NB4 (cell line): Measurements from ENCODE around the gene CREBL2.

ENCODE experiments used
- DNase-seq: peaks from one replicate; pipeline ENCODE4 v3.0.0; 2010; ENCODE audit warnings: low read depth
- H3K4me3 ChIP-seq: one replicate; pipeline ENCODE4 v1.5.1; 2011; ENCODE audit warnings: mild to moderate bottlenecking, low read depth, low read length, moderate library complexity
- CTCF ChIP-seq: IDR thresholded peaks from one replicate; pipeline ENCODE4 v1.5.1; 2012; ENCODE audit warnings: low read depth, low read length
- MYC ChIP-seq: IDR thresholded peaks from 2 replicates; pipeline ENCODE4 v1.6.1; 2011; ENCODE audit warnings: low read depth, low read length
- POLR2A ChIP-seq: IDR thresholded peaks from 2 replicates; pipeline ENCODE4 v1.6.1; 2011; ENCODE audit warnings: mild to moderate bottlenecking; ENCODE audit not compliant: insufficient read length; ENCODE audit errors: extremely low read depth
- TF ChIP-seq, protein P1 (sequence below): IDR thresholded peaks from 2 replicates; pipeline ENCODE4 v1.6.1; 2011; ENCODE audit warnings: low read depth, low read length

The CREBL2 gene

DNA sequence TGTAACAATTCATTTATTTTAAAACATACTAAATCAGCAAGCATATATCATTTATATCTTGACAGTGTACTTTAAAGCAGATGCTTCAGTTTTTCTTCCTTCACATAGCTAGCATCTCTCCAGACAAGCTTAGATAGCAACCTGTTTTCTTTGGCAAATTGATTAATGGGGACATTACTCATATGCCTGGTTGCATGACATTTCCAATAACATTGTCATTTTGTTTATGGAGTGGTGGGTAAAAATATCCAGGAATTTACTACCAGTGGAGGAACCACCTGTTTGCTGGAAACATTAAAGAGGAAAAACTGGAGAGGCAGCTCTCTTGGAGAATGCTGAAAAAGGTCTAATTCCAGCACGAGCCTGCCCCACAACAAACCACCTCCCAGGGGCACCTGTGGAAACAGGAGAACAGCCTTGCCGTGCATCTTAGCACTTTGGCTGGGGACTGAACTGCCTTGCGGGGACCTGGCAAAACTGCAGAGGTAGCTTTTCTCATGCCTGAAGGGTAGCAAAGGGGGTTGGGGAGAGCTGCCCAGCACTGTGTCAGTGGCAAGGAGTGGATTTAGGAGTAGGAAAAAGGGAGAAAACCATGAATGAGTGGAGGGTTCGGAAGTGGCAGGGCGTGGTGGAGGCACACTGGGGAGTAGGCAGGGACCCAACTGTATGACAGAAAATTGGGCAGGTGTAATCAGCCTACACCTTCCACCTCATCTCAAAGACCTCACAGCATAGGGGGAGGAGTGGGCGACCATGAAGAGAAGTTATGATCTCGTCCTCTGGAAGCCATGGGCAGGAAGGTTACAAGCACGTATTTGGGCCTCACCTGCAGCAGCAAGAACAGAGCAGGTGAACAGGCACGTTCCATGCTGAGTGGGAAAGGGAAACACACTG lies 11.7 kb upstream of the CREBL2 start:
- no peak for DNase-seq
- TF ChIP-seq CTCF (no peak), POLR2A (no peak), MYC (no peak)
- TF ChIP-seq, protein P1, sequence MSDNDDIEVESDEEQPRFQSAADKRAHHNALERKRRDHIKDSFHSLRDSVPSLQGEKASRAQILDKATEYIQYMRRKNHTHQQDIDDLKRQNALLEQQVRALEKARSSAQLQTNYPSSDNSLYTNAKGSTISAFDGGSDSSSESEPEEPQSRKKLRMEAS, result no peak
- H3K4me3 ChIP-seq, result no peak overlapping the region

DNA sequence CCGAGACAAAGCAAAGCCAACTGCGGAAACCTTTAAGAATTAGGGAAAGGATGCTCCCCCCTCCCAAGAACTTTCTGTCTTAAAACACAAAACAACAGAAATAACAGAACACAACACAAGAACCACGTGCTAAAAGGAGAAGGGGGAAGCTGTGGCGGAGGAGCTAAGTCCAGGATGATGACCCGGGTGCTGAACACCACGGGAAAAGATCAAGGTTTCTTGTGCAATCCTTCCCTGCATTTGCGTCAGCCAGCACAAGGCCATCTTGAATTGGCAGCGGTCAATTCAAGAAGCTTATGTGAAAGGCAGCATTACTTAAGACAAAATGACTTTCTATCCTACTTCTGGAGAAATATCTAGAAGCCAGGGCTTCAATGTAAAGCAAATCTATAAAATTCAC lies 11.0 kb upstream of the CREBL2 start:
- TF ChIP-seq MYC, result no peak
- TF ChIP-seq, protein P1, result peak; percentile 46
- H3K4me3 ChIP-seq, result no peak overlapping the region
- DNase-seq, result peak; percentile 65

- no peak for DNase-seq
- TF ChIP-seq POLR2A (no peak), CTCF (no peak), MYC (no peak)
- TF ChIP-seq, protein P1, result no peak
- no peak overlapping the region for H3K4me3 ChIP-seq
Observed at GRCh38 chr12:12604740-12605139, 6.9 kb upstream of the CREBL2 start.

- DNase-seq, result no peak
- TF ChIP-seq, protein P1, result no peak
- TF ChIP-seq MYC, result no peak
- no peak for TF ChIP-seq POLR2A
- no peak for TF ChIP-seq CTCF
- H3K4me3 ChIP-seq, result no peak overlapping the region
Observed at GRCh38 chr12:12606781-12607589, 4.7 kb upstream of the CREBL2 start.

DNA sequence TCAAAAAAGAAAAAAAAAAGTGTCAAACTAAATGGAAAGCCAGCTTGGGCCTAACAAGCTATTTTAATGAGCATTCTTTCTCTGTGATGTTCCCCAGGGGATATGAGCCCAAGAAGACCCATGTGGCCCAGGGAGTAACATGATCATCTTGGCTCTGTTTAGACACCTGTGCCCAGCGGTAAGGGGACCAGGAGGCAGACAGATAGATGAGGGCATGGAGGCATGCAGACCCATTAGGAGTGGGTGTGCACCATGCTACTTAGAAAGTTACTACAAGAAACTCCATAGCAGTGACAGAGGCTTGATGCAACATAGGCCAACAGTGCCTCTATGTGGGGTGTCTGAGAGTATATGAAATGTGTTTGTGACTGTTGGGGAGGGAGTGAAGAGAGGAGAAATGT lies 3.1 kb upstream of the CREBL2 start:
- no peak overlapping the region for H3K4me3 ChIP-seq
- peak; percentile 29 for DNase-seq

More for the DNA sequence above, 3.1 kb upstream of the CREBL2 start:
- TF ChIP-seq CTCF (no peak), POLR2A (no peak), MYC (no peak)
- TF ChIP-seq, protein P1, result no peak
